NCI-H1105 (cell line): ENCODE data around the gene NDUFB4.
"Not testable (repeated sequence)": the region's sequence is repeated elsewhere in the genome, so short reads cannot be mapped to it uniquely, and the experiment has no call there.

Experiments
- DNase-seq: peaks from one replicate; lab custom pipeline; 2025; lab: John Stamatoyannopoulos, UW

NDUFB4 gene

GRCh38 chr3:120637851-120638559, 41.9 kb downstream of the NDUFB4 start:
- no peak for DNase-seq

DNA sequence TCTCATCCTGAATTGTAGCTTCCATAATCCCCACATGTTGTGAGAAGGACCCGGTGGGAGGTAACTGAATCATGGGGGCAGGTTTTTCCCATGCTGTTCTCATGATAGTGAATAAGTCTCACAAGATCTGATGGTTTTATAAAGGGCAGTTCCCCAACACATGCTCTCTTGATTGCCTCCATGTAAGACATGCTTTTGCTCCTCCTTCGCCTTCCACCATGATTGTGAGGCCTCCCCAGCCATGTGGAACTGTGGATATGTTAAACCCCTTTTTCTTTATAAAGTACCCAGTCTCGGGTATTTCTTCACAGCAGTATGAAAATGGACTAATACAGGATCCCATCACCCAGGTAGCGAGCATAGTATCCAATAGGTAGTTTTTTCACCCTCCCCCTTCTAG, 42.7 kb downstream of the NDUFB4 start:
- not testable (repeated sequence) for DNase-seq

DNA sequence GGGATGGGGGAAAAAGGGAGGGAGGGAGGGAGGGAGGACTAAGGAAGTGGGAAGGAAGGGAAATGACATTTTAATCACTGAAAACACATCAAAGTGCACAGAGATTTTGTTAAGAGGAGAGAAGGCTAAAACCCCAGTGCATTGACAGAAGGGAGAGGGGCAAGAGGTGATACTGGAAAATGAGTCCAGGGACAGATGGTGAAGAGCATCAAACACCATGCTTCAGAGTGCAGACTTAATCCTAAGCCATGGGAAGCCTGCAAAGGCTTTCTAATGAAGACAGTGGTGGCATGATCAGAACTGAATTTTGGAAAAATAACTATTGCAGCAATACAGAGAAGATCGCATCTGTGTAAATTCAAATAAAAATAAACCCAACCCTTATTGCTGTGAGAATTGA, 44.1 kb downstream of the NDUFB4 start:
- no peak for DNase-seq

- no peak for DNase-seq
Measured at GRCh38 chr3:120641696-120642246, 45.6 kb downstream of the NDUFB4 start.

DNA sequence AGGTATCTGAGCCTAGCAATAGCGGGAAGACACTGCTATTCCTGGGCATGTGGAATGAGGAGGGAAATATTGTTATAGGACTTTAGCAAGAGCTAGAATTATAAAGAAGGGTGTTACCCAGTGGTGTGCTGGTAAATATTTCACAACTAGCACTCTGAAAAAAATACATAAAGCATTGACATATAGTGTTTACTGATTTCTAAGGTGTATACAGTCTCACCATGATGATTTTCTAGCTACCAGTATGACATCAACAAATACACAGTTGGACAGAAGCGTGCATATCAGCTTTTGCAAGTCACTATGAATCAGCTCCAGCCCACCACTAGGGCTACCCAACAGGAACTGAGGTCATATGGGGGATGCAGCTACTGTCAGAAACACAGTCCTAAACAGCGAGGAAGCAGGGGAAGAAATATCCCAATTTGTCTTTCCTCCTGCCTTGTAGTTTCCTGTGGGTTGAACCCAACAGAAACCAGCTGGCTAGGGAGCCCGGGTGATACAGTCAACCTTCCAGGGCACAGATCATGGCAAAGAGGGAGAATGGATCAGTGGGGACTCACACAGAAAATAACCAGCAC, 46.3 kb downstream of the NDUFB4 start:
- no peak for DNase-seq

GRCh38 chr3:120645083-120645845, 49.1 kb downstream of the NDUFB4 start:
- DNase-seq = no peak

- DNase-seq = no peak
Measured at GRCh38 chr3:120646771-120647432, 50.8 kb downstream of the NDUFB4 start.

GRCh38 chr3:120648290-120648689, 52.2 kb downstream of the NDUFB4 start:
- no peak for DNase-seq

DNA sequence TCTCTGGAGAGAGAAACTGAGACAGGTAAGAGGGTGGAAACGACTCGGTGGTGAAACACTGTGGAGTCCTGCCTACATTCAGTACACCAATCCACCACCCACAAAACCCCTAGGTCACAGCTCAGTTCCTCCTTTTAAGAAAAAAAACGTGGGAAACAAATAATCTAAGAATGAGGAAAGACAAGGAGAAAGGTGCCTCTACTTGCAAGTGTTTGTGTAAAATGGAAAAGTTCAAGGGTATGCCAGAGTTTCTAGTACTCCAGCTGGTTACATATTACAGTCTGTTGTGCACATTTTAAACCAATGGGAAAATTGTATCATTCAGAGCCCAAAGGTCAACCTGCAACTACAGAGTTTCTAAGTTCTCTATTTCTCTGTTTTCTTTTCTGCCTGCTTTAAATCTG, 53.7 kb downstream of the NDUFB4 start:
- DNase-seq = no peak

DNA sequence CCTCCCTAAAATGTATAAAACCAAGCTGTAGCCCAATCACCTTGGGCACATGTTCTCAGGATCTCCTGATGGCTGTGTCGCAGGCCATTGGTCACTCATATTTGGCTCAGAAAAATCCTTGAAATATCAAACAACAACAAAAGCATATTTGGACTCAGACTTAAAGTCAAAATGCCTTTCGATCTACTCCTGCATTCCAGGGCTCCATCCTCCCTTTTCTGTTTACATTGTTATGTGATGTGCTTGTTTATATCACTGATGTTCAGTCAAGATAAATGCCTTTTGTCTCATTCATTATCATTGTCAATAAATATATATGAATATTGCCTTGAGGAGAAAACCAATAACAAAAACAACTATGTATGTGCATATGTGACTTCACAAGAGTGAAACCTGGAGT, 54.2 kb downstream of the NDUFB4 start:
- DNase-seq = no peak
